ENCODE measurements around the gene TBL3.

The TBL3 gene

GRCh38 chr16:2023092-2024031 is 51.5 kb downstream of the TBL3 start:
- DNase-seq: no peak

- no peak for DNase-seq
Measured at GRCh38 chr16:2024032-2024420, 52.2 kb downstream of the TBL3 start.

- no peak for DNase-seq
Measured at GRCh38 chr16:2025251-2025650, 53.4 kb downstream of the TBL3 start.

GRCh38 chr16:2025878-2026460 is 54.1 kb downstream of the TBL3 start:
- DNase-seq: no peak

GRCh38 chr16:2026461-2027023 is 54.7 kb downstream of the TBL3 start, which contains the start of gene NHERF2:
Gene NHERF2, plus strand, starts transcription at chr16:2026902. Its CDS starts 104 bp downstream, at chr16:2027006.
- no peak for DNase-seq

GRCh38 chr16:2027024-2028010 is 55.5 kb downstream of the TBL3 start:
- DNase-seq: no peak

GRCh38 chr16:2028146-2028545 is 56.3 kb downstream of the TBL3 start:
- DNase-seq: no peak

- no peak for DNase-seq
Measured at GRCh38 chr16:2028620-2029220, 56.9 kb downstream of the TBL3 start.

GRCh38 chr16:2029350-2029749 is 57.5 kb downstream of the TBL3 start:
- DNase-seq: no peak

GRCh38 chr16:2030036-2030435 is 58.2 kb downstream of the TBL3 start:
- no peak for DNase-seq

- DNase-seq: no peak
Measured at GRCh38 chr16:2031081-2031577, 59.3 kb downstream of the TBL3 start.
